GM04504 (cell line): Measurements from ENCODE around the gene PLEKHA7.
A peak's percentile ranks its signal among the peaks of the same experiment; 100 is the strongest.
"Not testable (repeated sequence)": the region's sequence is repeated elsewhere in the genome, so short reads cannot be mapped to it uniquely, and the experiment has no call there.

Source experiments
- DNase-seq: peaks from one replicate; pipeline ENCODE4 v3.0.0-alpha.2; 2012; ENCODE audit warnings: low read depth

The PLEKHA7 gene

GRCh38 chr11:16938061-16938460 lies 76.2 kb downstream of the PLEKHA7 start:
- no peak for DNase-seq

GRCh38 chr11:16936643-16937042 lies 77.6 kb downstream of the PLEKHA7 start:
- no peak for DNase-seq

DNA sequence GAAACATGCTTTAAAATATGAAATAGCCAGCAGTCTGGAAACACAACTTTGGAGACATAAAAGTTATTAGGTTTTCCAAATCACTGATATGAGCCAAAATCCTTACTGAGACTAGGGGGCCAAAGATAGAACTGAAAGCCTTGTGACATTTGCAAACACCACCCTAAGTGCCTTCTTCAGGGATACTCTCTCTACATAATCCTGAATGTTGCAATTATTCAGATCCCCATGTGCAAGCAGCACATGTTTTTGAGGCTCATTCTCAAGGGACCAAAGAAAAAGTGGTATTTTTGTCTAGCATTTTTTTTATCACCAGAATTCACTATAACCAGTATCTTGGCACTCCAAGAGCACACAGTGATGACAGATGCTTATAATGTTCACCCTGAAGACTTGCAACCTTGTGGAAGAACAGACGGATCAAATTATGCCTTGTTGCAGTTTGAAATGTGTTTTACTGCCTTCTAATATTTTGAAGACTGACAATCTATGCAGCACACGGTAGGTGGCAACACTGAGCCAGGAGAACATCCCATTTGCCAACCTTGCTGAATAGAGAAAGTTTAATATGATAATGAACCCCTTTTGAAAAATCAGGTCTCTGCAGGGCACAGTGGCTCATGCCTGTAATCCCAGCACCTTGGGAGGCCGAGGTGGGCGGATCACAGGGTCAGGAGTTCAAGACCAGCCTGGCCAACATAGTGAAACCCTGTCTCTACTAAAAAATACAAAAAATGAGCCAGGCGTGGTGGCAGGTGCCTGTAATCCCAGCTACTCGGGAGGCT lies 78.5 kb downstream of the PLEKHA7 start:
- peak; percentile 40 for DNase-seq

DNA sequence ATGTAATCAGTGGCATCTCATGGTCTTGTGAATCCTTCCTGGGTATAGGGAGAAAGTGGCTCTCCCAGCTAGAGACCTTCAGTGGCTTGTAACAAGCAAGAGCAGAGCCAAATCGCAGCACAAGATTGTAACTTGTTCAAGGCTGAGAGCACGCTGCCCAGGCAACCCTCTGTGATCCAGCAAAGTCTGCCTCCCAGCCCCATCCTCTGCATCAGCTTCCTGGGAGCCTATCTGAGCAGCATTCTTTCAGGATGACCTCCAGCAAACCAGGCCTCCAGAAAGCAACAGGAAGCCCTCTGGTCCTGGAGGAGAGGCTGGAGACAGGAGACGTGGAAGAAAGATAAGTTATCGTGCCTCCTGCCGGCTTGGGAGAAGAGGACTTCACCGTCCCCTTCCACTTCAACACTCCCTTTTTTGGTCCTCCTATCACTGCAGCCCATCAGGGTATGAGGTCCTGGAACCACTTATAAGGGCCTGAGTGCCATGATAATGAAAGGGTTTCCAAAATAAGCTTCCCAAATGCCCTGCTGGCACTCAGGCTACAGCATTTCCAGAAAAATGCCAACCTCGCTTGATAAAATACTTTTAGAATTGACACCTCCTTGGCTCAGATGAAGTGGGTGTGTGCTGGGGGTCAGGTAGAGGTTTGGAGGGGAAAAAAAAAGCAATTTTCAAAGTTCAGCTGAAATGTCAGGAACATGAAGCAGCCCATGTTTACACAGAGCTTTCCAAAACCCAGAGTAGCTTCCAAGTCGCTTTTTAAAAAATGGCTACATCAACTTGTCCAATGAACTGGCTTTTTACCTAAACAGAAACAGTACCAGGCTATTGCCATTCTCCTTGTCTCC lies 80.2 kb downstream of the PLEKHA7 start:
- DNase-seq = no peak

DNA sequence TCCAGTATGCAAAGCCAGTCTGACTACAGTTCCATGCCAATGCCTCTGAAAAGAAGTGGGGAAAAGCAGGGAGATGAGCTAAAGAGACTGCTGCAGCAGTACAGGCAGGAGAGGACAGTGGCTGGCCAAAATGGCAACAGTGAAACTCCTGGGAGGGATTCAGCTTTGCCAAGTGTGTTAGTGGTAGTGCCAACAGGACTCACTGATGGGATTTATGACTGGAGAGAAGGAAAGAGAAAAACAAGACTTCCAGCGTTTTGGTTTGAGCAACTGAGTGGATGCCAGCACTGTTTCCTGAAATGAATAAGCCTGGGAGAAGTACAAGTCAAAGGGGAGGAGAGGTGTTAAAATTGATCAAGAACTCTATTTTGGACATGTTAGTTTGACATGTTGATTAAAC lies 80.9 kb downstream of the PLEKHA7 start:
- no peak for DNase-seq

GRCh38 chr11:16928044-16928443 lies 86.2 kb downstream of the PLEKHA7 start:
- no peak for DNase-seq

- DNase-seq = no peak
Observed at GRCh38 chr11:16926883-16927626, 87.2 kb downstream of the PLEKHA7 start.

- DNase-seq = no peak
Observed at GRCh38 chr11:16925561-16926065, 88.6 kb downstream of the PLEKHA7 start.

DNA sequence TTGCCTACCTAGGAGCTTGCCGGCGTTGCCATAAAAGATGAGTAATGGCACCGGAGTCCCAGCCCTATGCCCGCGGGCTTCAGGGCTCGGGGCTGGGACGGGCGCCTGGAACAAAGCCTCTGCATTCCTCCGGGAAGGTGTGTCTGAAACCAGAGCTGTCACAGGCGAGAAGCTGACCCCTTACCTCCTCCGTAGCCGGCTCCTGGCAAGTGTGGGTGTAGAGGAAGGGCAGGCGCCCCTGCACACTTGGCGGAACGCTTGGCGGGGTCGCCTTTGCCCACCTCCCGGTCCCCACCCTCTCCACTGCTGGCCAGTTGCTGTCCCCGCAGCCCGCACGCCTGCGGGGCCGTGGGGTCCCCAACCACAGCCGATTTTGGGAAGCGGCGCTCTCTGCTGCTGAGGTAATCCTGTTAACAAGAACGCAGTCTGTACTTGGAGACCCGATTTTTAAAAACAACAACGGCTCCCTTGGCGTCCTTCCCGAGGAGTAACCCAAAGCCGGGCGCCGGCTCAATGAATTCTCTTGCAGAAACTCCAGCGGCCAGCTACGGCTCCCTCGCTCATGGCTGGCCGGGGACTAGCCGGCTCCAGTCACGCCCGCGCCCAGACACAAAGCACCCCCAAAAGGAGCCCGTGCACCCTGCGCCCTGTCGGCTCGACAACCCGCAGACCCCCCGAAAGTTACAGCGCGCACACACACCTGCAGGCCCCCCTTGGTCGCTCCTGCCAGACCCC lies 89.2 kb downstream of the PLEKHA7 start:
- peak; percentile 6 for DNase-seq

GRCh38 chr11:16924462-16924825 lies 89.8 kb downstream of the PLEKHA7 start:
- DNase-seq = no peak

DNA sequence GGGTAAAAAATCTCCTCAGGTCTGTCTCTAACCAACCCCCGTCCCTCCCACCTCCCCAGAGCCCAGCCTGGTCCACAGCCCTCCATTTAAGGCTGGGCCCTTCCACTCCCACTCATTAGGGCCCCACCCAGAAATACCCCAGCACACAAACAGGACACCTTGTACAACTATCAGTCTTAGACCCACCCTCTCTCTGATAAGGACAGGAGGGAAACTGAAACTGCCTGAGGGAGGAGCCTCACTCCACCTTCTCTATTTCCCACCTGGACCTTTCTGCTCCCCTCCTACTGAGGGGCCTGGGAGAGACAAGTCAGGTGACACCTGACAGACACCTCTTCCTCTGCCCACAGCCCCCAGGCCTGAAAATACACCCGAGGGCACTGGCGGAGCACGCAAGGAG lies 90.2 kb downstream of the PLEKHA7 start:
- no peak for DNase-seq

DNA sequence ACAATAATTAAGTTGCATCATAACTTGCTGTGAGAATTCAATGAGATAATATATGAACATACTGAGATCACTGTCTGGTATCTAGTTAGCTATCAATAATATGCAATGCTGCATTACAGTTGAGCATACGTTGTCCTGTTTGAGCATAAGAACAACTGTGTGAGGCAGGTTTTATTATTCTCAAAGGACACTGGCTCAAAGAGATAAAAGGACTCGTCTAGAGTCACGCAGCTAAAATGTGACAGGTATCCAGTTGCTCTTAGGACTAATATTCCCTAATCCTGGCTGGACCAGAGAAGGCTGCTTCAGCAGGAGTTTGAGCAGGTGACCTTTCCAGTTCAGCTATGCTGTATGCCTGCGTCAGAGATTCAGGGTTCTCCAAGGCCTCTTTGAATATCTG lies 92.5 kb downstream of the PLEKHA7 start:
- DNase-seq = no peak

GRCh38 chr11:16921019-16921418 lies 93.2 kb downstream of the PLEKHA7 start:
- DNase-seq = no peak

DNA sequence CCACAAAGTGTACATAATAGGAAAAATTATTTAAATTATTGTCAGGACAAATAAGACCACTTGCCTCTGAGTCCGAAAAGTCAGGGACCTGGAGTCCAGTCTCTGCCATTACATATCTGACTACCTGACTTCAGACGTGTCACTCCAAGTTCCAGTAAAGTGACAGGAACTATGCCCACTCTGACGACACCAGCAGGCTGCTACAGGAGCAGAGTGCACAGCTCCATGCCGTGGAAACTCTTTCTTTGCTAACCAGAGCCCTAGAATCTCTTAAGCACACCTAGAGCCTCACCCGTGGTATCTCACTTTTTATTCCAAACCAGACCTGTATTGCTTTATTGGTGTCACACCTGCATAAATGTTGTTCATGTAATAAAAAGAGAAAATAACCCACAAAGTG lies 93.7 kb downstream of the PLEKHA7 start:
- no peak for DNase-seq

DNA sequence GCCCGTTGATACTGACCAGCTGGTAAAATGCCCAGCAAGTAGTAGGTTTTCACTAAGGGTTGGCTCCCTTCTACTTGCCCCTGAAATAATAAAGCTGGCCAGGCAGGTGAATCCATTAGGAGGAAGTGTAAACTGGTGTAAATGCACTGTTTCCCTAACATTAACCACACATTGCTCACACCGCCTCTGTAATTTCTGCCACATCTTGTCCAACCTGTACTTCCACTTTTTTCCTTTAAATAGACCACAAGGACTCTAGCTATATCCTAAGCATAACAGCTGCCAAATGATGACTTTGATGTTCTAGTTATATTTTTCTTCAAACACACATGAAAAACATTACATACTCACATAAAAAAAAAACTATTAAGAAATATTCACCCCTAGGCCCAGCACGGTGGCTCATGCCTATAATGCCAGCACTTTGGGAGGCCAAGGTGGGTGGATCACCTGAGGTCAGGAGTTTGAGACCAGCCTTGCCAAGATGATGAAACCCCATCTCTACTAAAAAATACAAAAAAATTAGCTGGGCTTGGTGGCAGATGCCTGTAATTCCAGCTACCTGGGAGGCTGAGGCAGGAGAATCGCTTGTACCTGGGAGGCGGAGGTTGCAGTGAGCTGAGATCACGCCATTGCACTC lies 95.6 kb downstream of the PLEKHA7 start:
- DNase-seq = not testable (repeated sequence)

DNA sequence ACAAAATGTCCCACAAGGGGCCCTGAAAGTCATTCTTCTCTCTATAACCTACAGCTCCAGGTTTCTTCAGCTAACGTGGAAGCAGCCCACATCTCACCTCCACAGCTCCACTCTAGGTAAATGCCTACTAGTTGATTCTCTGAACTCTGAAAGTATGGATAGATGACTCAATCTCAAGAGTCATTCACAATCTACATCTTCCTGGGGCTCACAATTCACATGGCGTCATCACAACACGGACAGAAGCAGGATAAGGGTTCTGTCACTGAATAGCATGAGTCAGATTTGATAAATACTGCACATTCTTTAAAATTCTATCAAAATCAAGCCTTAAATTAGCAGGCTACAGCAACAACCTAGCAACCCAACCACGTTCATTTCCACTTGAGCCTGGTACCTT lies 96.3 kb downstream of the PLEKHA7 start:
- no peak for DNase-seq

DNA sequence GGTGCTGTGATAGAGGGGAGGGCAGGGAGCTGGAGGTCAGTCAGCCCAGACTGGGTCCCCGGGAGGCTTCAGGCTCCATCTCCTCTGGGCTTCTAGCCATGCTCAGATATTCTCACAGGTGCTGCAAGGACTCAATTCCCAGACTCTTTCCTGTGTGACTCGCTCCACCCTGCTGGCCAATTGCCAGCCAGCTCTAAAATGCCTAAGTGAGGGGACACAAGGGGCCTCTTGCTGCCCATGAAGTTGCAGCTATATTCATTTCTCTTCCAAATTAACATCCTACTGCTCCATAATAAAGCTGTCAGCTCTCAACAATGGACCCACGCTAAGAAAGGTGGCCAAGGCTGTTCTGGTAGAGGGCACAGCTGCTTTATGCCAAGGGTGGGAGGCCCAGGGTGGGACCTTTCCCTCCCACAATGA lies 101.5 kb downstream of the PLEKHA7 start:
- DNase-seq = no peak

- no peak for DNase-seq
Observed at GRCh38 chr11:16911658-16912057, 102.6 kb downstream of the PLEKHA7 start.

DNA sequence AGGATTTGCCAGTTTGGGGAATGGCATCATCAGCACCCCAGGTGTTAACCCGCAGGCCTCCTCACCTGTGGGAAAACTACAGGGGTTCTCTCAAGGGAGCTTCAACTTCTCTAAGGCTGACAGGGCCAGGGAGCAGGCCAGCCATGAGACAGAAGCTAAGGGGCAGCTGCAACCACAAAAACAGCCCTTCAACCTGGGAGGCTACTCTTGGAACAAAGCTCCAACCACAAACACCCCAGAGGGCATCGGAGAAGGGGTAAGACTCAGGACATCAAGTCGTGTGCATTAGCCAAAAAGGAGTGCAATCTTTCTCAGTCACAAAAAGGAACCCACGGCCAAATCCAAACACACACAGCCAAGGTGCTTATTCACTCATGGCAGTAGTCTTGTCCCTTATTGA lies 103.0 kb downstream of the PLEKHA7 start:
- no peak for DNase-seq

GRCh38 chr11:16909359-16910035 lies 104.7 kb downstream of the PLEKHA7 start:
- no peak for DNase-seq

DNA sequence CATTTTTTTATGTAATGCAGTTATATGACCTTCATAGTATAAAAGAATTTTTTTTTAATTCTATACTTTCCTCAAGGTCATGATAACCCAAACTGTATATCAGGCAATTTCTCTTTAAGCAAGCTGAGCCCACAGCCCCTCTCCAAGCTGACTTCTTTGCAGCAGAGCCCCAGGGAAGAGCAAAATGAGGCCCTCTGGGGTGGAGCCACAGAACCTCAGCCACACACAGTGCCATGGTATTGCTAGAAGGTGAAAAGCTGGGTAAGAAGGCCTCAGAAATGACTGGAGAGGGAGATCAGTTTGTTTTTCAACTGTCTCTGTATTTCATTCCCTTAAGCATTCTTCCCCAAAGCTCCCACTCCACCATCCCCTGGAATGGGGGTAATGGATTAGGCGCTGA lies 108.8 kb downstream of the PLEKHA7 start:
- DNase-seq = no peak
